Astrocyte of the cerebellum (primary cell): ENCODE results near the gene BOC.

Source experiments
- DNase-seq: peaks from one replicate; pipeline ENCODE4 v3.0.0-alpha.2; 2011; ENCODE audit warnings: low read depth
- H3K4me3 ChIP-seq: 2 replicates; pipeline ENCODE4 v1.5.1; 2011; ENCODE audit warnings: mild to moderate bottlenecking, low read depth, low read length, moderate library complexity
- CTCF ChIP-seq: IDR thresholded peaks from 2 replicates; pipeline ENCODE4 v1.5.1; 2012; ENCODE audit warnings: low read length, low read depth, moderate library complexity, mild to moderate bottlenecking; ENCODE audit errors: missing control alignments
- in situ Hi-C: cut with HindIII; loops from 2 replicates; pipeline ENCODE4 v1.10.0; 2017; ENCODE audit warnings: low sequenced_read_pairs

The BOC gene

GRCh38 chr3:113285741-113286140, 74.4 kb downstream of the BOC start:
- H3K4me3 ChIP-seq, result no peak overlapping the region
- no peak for DNase-seq
- no peak for TF ChIP-seq CTCF
- in situ Hi-C loops, result loop anchor here (5.0 kb wide), 1 partner anchor 233 kb away; no protein-coding TSS in a partner anchor

- H3K4me3 ChIP-seq, result no peak overlapping the region
- in situ Hi-C loops, result loop anchor here (5.0 kb wide), 1 partner anchor 234 kb away; no protein-coding TSS in a partner anchor
- no peak for TF ChIP-seq CTCF
- no peak for DNase-seq
Observed at GRCh38 chr3:113286524-113286923, 75.2 kb downstream of the BOC start.

GRCh38 chr3:113287111-113287802, 75.9 kb downstream of the BOC start:
- DNase-seq, result peak; percentile 42
- in situ Hi-C loops, result loop anchor here (5.0 kb wide), 1 partner anchor 235 kb away; no protein-coding TSS in a partner anchor
- TF ChIP-seq CTCF, result no peak
- no peak overlapping the region for H3K4me3 ChIP-seq

- H3K4me3 ChIP-seq, result no peak overlapping the region
- peak; percentile 100 for TF ChIP-seq CTCF
- in situ Hi-C loops, result loop anchor here (5.0 kb wide), 1 partner anchor 236 kb away; no protein-coding TSS in a partner anchor
- DNase-seq, result peak; percentile 67
Observed at GRCh38 chr3:113287803-113288648, 76.7 kb downstream of the BOC start.

GRCh38 chr3:113288881-113289280, 77.5 kb downstream of the BOC start:
- TF ChIP-seq CTCF, result no peak
- in situ Hi-C loops, result loop anchor here (5.0 kb wide), 1 partner anchor 237 kb away; no protein-coding TSS in a partner anchor
- DNase-seq, result no peak
- no peak overlapping the region for H3K4me3 ChIP-seq

- no peak for TF ChIP-seq CTCF
- in situ Hi-C loops, result no loop called here
- no peak overlapping the region for H3K4me3 ChIP-seq
- no peak for DNase-seq
Observed at GRCh38 chr3:113291572-113291971, 80.2 kb downstream of the BOC start.
